ENCODE data around the gene SIPA1. TPM values are rescaled to one million over a fixed set of nuclear protein-coding genes. Genes with fewer than 3 reads are reported as not detected.
A peak's percentile ranks its signal among the peaks of the same experiment; 100 is the strongest.
"Not testable (repeated sequence)": the region's sequence is repeated elsewhere in the genome, so short reads cannot be mapped to it uniquely, and the experiment has no call there.

Gene SIPA1
- total RNA-seq, 1 donor from 2014 or later, result 22.5 TPM

DNA sequence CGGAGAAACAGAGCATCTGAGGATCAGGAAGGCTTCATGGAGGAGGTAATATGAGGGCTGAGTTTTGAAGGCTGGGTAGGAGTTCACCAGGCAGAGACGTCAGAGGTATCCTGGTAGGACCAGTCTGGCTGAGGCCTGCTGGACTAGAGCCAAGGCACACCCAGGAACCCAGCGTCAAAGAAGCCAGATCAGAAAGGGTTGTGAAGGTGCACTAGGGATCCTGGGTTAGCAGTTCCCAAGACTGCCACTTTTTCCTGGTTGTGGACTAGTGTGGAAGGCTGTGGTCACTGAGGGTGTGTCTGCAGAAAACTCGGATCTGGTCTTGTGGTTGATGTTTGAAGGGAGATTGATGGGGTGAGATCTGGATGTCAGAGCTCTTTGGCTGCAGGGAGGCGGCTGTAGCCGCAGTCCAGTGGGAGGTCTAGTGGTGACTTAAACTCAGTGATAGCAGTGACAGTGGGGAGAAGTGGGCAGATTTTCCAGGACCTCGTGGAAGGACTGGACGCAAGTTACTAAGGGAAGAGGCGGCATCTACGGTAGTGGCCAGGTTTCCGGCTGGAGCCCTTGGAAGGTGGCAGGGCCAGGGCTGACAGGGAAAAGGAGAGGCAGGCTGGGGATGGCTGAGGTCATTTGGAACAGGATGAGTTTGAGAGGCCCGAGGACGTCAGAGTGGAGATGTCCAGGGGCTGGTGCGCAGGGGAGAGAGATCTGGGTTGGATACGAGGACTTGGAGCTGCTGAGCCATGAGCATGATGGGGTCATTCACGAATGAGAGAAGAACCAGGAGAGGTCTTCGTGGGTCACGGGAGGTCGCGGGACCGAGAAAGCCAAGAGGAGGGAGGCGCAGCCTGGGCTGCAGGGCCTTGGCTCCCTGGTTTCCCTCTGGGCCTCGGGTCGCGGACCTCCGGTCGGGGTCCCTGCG, 13.9 kb downstream of the SIPA1 start:
- ATAC-seq (ENCODE audit: poor library complexity) (peak; percentile 11), DNase-seq (no peak)
- intact Hi-C loops (cut with DNase I), result no loop called here

DNA sequence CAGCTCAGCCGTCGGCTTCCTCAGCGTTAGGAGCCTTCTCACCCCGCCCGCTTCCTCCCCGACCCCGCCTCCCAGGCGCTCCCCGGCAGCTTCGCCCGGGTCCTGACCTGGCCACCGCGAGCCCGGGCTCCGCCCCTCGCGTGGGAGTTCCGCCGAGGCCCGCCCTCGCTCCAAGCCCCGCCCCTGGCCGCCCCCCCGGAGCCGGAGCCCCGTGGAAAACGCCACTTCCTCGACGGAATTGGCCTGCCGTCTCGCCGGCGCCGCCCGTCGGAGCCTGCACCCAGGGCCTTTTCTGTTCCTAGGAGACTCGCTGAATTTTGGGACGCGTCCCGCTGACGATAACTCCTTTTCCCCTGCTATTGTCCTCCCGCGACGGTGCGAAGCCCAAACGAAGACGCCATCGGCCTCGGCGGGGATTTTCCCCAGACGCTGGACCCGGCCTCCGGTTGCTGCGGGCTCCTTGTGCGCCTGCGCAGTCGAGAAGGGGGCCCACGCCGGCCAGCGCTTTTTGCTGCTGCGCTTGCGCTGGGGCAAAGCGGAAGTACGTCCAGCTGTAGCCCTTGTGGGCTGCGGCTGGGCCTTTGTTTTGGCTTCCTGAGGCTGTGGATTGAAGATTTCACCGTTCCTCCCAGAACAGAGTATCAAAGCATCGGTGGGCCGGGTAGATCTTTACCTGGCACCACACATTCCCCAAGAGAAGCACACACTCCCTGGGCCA, 14.8 kb downstream of the SIPA1 start:
- peak; percentile 96 for DNase-seq
- ATAC-seq (ENCODE audit: poor library complexity), result peak; percentile 94
- intact Hi-C loops (cut with DNase I), result no loop called here

- no peak for DNase-seq
- no peak for ATAC-seq (ENCODE audit: poor library complexity)
- intact Hi-C loops (cut with DNase I), result no loop called here
These were observed 15.6 kb downstream of the SIPA1 start for GRCh38 chr11:65653229-65654225.

DNA sequence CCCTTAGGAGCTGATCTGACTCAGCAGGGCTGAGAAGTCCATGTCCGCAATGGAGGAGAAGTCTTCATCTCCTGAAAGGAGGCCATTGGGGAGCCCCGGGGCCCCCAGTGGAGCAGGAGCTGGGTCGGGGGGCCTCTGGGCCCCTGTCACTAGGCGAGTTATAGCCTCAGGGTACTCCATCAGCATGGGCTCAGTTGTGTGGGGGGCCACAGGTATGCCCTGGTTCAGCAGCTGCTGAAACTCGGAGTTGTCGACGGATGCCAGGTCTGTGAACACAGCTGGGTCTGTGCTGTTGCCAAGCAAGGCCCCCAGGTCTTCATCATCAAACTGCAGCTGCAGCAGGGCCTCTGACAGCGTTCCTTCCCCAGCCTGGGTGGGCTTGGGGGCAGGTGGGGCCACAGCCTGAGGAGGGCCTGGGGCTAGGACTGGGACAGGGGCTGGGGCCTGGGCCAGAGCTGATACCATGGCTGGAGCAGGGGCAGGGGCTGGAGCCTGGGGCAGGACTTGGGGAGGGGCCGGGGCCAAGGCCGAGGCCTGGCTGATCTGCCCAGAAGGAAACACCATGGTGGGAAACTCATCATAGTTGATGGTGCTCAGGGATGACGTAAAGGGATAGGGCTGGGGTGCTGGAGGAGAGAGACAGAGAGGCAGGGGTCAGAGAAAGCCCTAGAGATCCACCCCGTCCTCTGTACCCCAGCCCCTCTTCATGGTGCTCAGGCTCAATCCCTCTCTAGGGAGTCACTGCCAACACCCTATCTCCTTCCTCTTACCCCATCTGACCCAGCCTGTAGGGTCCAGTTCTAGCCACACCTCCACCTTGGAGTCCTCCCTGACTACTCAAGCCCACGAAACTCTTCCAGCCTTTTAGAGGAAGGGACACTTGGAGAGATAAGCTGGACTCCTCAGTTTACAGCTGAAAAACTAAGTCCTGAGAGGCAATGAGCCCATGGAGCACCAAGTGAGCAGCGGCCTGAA, 16.8 kb downstream of the SIPA1 start:
- intact Hi-C loops (cut with DNase I), result no loop called here
- no peak for DNase-seq

GRCh38 chr11:65655570-65656332, 17.9 kb downstream of the SIPA1 start:
- ATAC-seq (ENCODE audit: poor library complexity), result no peak
- intact Hi-C loops (cut with DNase I), result no loop called here
- no peak for DNase-seq

More for the DNA sequence above, 16.8 kb downstream of the SIPA1 start:
- no peak for ATAC-seq (ENCODE audit: poor library complexity)

GRCh38 chr11:65657426-65657825, 19.5 kb downstream of the SIPA1 start:
- no peak for DNase-seq
- no peak for ATAC-seq (ENCODE audit: poor library complexity)
- intact Hi-C loops (cut with DNase I), result no loop called here

DNA sequence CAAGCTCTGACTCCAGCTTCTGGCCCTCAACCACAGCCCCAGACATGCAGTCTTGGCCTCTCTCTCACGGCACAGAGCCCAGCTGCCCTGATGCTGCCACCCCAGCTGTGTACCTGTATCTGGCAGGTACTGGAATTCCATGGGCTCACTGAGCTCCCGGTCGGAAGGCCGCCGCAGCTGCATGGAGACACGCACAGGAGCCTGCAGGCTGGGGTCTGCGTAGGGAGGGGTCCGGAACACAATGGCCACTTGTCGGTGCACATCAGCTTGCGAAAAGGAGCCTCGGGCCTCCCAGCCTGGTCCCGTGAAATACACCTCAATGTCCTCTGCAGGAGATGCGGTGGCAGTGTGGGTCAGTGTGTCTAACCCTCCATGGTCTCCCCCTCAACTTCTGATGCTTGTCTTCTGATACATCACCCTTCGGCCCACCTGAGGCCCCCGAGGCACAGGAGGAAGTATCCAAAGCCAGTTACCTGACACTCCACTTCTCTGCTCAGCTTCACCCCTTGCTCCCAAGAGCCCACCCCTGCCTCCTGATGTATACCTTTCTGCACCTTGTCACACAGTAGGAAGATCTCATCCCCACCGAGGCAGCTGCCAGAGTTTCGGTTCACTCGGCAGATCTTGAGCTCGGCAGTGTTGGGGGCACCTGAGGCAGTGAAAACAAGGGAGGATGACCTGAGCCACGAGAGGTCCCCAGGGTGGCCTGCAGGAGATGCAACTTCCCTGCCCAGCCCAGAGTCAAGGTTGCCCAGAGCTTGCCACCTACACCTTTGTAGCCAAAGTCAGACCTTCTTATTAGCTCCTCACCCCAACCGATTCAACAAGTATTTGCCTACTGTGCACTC, 20.5 kb downstream of the SIPA1 start:
- intact Hi-C loops (cut with DNase I), result no loop called here
- ATAC-seq (ENCODE audit: poor library complexity) (no peak), DNase-seq (no peak)

GRCh38 chr11:65660038-65660437, 22.1 kb downstream of the SIPA1 start:
- DNase-seq (no peak), ATAC-seq (ENCODE audit: poor library complexity) (no peak)
- intact Hi-C loops (cut with DNase I), result no loop called here

DNA sequence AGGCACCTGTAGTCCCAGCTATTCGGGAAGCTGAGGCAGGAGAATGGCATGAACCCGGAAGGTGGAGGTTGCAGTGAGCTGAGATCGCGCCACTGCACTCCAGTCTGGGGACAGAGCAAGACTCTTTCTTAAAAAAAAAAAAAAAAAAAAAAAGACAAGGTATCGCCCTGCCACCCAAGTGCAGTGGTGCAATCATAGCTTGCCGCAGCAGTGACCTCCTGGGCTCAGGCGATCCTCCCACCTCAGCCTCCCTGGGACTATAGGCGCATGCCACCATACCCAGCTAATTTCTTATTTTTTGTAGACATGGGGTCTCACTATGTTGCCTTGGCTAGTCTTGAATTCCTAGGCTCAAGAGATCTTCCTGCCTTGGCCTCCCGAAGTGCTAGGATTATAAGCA, 23.0 kb downstream of the SIPA1 start:
- ATAC-seq (ENCODE audit: poor library complexity); intact Hi-C loops (cut with DNase I); DNase-seq: not testable (repeated sequence)

DNA sequence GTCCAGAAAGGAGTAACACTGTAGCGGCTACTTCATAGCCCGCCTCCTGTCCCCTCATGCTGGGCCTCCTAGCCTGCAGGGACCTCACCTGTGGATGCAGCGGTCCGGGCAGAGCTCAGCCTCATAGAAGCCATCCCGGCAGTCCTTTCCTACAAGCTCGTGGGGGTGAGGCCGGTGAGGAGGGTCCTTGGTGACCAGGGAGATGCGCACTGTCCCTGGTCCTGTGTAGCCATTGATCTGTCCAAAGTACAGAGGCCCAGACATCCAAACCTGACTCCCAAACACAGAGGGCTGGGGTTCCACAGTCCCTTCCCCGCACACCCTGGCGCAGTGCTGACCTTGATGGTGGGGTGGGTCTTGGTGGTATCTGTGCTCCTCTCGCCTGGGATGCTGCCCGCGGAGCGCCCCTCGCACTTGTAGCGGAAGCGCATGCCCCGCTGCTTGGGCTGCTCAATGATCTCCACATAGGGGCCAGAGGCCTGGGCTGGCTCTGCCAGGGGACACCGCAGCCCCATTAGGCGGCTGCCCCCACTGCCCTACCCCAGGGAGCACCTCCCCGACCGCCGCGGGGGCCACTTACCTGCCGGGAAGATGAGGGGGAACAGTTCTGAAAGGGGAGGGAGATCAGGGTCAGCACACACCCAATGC, 23.8 kb downstream of the SIPA1 start:
- ATAC-seq (ENCODE audit: poor library complexity) (no peak), DNase-seq (no peak)
- intact Hi-C loops (cut with DNase I), result no loop called here

GRCh38 chr11:65662247-65662798, 24.4 kb downstream of the SIPA1 start:
- intact Hi-C loops (cut with DNase I), result no loop called here
- ATAC-seq (ENCODE audit: poor library complexity) (no peak), DNase-seq (no peak)

DNA sequence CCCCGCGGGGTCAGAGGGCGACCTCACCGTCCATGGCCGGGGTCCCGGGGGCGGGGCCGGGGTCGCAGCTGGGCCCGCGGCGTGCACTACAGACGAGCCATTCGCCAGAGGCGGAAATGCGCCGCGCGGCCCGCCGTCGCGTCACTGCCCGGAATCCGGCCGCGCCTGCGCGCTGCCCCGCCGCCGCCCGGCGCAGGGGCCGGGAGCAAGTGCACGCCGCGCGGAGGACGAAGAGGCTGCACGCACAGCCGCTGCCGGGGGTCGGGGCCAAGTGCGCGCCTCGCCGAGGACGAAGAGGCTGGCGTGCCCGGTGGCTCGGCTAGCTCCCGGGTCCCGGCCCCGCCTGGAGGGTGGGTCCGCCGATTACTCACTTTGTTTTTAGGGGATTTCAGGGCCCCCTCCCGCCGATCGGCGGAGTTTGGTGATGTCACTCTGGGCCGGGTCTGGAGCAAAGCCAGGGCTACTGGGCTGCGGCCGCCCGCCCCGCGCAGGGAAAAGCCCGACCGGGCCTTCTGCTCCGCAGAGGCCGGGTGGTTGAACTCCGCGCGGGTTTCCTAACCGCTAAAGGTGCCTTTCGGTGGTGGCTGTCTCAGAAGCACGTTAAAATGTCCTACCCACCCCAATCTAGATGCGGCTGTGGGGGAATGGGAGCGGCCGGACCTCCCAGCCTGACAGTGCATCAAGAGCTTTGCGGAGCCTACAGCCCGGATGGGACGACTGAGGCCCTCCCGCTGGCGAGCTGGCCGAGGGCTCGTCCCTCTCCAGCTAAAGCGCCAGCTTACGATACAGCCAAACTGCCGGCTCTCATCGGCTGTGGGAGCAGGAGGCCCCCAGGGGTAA, 25.1 kb downstream of the SIPA1 start, which contains the start of gene RELA:
TSS of gene RELA (minus strand) at position 118 of the 840 bp plus-strand sequence. CDS start at position 34, 84 bp downstream.
- intact Hi-C loops (cut with DNase I), result no loop called here

DNA sequence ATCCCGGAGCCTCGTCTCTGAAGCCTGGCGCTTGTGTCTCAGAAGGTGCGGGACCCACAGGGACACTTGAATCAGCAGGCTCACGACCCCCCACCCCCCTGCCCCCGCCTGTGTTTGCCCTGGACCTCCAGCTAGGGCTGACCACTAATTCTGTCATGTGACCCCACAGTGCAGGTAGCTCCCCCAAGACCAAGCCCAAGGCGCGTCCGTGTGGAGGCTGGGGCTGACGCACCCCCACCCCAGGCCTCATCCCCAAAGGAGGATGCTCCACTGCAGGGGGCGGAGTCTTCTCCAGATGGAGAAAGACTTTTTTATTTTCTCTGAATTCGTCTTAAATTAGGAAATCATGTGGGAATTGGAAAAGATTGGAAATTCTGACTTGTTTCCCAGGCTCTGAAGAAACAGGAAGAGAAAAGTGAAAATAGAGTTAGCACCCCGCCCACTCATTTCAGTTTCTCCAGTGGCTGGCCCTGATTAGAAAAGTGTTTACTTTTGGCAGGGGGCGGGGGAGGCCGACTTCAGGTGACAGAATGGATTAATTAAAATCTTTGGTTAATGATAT, 25.8 kb downstream of the SIPA1 start:
- intact Hi-C loops (cut with DNase I), result no loop called here
- no peak for DNase-seq
- ATAC-seq (ENCODE audit: poor library complexity), result peak; percentile 64

More for the DNA sequence above, 25.1 kb downstream of the SIPA1 start, which contains the start of gene RELA:
- ATAC-seq (ENCODE audit: poor library complexity) (peak; percentile 92), DNase-seq (peak; percentile 95)

Data from Right ventricle myocardium superior (tissue), 1 donor.